ENCODE measurements around the gene PKNOX2.

The PKNOX2 gene

DNA sequence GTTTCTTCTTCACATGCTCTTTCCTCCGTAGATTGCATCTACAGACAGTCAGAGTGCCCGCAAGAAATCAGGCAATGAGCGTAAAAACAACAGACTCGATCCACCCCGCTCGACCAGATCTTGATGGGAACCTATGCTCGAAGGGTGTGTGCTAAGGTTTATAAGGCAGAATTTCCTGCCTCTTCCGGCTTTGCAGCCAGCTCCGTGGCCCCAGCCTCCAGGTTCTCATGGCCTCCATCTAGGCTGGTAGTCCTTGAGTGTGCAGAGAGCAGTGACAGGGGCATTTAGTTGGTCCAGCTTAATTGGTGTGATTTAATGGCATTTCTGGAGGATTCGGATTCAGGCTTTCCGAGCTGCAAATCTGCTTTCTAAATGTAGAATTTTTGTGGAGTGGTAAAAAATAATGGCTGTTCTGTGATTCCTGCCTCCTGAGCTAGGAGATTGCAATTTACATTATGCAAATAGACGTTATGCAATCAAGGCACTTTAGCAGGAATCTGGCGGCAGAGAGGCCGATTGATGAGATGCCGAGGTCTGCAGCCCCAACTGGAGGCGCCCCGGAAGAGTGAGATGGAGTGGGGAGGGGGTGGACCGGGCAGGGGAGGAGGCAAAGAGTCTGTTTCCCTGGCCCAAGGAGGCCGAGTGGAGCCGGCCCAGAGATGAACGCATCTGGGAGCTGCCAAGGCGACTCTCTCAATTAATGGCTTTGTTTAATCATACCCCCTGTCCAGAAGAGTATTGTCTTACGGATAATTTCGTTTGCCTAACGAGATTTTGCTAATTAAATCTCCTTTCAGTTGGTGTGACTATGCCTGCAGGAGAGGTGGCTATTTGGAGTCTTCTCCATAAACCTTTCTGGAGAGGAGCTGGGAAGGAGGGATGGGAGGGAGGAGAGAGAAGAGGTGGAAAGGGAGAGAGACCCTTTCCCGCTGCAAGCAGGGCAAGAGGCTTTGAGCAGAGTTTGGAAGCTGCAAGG is 75.3 kb downstream of the PKNOX2 start:
- no peak for DNase-seq

DNA sequence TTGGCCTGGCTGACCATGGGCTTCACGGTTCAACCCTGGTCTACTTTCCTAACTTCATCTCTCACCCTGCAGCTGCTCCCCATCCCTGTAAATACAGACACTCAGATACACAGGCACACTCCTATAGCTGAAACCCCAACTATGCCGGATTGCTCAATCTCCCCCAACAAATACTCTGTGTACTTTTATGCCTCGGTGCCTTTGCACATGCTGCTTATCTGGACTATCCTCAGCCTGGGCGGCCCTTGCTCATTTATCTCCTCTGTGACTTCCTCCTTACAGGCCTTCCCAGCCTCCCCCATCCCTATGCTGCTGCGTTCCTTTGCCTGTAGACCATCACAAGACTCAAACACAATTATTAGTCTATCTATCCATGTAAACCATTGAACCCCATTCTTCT is 76.6 kb downstream of the PKNOX2 start:
- no peak for DNase-seq

GRCh38 chr11:125242141-125242775 is 77.7 kb downstream of the PKNOX2 start:
- DNase-seq, result no peak

GRCh38 chr11:125244166-125244565 is 79.6 kb downstream of the PKNOX2 start:
- DNase-seq, result no peak

GRCh38 chr11:125245299-125245698 is 80.7 kb downstream of the PKNOX2 start:
- no peak for DNase-seq

GRCh38 chr11:125247431-125247830 is 82.9 kb downstream of the PKNOX2 start:
- no peak for DNase-seq

DNA sequence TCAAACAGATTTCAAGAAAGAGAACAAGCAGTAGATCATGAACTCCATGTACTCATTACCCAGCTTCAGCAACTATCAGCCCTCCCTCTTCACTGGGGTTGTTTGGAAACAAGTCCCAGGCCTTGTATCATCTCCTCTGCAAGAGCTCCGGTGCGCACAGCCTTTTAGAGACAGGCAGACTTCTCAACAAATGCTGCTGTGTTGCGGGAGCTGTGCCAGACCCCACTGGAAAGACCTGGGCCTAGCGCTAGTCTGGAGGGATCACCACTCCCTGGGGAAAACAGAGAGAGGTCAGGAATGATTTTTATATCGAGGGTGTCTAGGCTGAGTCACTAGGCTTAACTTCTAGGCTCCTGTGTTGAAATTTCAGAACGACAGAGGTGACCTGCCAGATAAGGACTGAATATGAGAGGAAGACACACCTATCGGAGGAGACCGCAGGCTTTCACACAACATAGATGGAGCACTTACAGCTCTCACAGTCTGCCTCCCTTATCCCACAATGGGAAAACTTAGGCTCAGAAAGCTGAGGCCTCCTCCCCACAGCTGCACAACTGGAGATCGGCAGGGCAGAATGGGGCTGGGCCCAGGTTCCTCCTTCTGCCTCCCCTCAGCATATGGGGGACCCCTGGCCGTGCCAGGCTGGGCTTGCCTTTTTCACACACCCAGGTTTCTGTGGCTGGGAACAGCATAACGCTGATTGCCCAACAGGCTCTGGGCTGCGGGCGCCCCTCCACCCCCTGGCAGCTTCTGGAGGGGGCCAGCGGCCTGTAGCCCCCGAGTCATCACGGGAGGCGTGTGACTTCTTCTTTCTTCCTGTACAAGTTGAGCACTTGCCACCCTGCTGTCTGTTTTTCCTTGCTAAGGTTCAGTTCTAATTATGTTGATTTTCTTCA is 86.0 kb downstream of the PKNOX2 start:
- no peak for DNase-seq

DNA sequence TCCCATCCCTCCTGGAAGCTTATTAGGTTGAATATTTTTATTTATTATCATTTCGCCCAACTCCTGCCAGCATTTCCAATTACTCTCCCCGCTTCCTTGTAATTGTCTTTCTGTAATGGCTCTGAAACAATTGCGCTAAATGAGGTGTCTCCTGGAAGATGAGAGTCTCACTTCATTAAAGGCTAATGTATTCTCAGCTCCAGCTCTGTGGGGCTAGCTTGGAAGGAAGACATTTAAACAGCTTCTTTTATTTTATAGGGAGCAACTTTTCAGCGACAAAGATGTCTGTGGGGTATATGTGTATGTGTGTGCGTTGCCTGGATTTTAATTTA is 86.6 kb downstream of the PKNOX2 start:
- no peak for DNase-seq

GRCh38 chr11:125251956-125252355 is 87.4 kb downstream of the PKNOX2 start:
- no peak for DNase-seq

DNA sequence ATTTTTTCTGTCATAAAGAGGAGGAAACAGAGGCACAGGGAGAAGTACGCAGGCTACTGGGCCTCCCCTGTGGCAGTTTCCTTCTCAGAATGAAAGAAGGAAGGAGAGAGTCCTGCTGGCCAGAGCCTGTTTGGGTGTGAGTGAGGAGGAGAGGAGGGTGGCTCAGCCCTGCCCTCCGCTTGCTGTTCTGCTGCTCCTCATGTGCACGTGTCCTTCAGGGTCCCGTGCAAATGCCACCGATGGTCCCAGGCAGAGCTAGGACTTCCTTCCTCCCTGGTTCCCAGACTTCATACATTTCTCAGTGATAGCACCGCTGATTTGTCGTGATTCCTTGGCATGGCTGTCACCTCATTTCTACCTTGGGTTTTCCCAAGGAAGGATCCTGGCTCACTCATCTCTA is 88.7 kb downstream of the PKNOX2 start:
- DNase-seq, result no peak

GRCh38 chr11:125253795-125254525 is 89.4 kb downstream of the PKNOX2 start:
- no peak for DNase-seq

DNA sequence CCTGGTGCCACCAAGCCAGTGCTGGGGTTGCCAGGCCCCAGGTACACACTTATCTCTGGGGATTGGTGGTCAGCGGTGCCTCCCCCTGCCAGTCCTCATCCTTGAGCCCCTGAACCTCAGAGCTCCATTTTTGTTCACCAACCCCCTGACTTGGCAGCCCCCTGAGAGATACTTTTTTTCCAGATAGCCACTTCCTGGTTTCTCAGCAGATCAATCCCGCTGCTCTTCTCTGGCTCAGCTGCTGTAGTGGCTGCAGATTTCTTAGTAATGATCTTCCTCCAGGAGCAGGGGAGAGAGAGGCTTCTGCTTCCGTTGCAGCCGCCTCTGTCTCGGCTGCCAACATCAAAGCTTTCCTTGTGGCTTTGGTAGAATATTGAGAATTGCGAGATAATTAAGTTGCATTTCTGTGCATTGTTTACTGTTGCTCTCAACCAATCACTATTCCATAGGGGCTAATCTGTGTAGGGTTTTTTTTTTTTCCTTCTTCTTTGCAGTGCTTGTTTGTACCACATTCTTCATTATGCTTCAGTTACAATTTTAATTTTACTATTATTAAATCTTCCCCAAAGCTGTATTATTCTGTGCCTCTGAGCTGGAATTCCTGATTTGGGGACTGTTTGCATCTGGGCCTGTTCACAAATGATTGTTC is 92.1 kb downstream of the PKNOX2 start:
- DNase-seq, result no peak

- DNase-seq, result no peak
These were observed 92.6 kb downstream of the PKNOX2 start for GRCh38 chr11:125257190-125257579.

GRCh38 chr11:125257751-125258150 is 93.2 kb downstream of the PKNOX2 start:
- no peak for DNase-seq

DNA sequence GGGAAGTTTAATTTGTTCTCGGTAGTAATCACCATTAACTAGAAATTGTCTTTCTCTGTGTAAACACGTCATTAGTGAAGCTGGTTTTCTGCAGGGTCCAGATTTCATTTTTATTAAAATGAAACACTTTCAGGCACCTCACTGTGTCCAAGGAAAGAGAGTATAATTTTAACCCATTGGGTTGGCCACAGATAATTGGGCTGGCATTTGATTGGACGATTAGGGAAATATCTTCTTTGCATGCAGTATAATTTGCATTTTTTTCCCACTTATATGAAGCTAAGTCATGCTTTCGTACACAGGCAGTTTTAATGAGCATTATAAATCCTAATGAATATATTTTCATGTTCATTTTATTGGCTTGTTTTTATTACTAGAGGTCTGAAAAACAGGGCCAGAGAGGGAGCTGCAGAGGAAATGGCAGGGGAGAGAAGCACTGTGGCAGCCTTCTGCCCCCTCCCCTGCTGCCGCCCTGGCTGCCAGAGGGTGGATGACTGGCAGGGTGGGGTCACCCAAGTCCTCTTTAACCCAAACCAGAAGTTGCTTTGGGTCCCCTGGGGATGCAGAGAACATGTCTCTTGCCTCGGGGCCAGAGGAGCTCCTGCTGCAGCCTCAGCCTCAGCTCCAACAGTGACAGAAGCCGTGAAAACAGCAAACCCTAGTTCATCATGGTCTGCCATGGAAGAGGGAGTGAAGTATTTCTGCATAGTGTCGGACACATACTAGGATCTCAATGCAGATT is 93.9 kb downstream of the PKNOX2 start:
- DNase-seq, result no peak

DNA sequence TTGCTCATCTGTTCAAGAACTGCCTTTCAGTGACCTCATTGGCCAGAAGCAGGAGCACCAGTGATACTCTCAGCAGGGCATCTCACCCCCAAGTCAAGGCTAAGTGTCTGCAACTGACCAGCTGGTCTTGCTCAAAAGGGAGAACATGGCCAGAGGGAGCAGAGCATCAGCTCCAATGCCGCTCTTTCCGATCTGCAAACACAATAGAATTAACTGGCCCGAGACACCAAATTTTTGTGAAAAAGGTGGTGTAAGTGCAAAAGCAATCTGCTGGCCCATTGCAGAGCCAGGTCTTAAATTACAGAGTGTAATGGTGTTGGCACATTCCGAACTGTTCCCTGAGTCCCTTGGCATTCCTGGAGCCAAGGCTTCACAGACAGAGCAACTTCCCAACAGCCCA is 97.0 kb downstream of the PKNOX2 start:
- no peak for DNase-seq

DNA sequence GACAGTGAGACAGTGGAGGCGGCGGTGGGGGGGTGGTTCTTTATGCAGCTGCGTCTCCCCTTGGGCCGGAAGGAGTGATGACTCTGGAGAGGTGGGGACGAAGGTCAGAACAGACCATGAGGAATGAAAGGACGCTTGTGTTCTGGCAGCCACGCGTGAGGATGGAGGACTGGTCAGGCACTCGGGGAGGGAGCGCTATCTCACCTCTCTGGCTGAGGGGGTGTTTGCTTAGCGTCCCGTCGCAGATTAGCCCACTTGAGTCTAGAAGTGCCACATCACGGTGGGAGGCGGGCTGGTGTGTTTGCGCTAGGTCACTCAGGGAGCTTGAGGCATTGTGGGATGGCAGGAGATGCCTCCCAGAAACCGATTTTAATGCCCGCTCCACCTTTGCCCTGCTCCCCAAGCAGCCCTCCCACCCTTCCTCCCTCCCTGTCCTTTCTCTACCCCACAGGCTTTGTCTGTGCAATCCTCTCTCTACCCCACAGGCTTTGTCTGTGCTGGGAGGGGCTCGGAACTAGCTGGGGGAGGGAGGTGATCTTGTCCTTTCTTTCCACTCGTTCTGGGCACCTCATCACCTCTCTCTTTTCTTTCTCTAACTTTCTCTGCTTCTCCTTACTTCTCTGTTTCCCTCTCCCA is 97.8 kb downstream of the PKNOX2 start:
- DNase-seq, result no peak

DNA sequence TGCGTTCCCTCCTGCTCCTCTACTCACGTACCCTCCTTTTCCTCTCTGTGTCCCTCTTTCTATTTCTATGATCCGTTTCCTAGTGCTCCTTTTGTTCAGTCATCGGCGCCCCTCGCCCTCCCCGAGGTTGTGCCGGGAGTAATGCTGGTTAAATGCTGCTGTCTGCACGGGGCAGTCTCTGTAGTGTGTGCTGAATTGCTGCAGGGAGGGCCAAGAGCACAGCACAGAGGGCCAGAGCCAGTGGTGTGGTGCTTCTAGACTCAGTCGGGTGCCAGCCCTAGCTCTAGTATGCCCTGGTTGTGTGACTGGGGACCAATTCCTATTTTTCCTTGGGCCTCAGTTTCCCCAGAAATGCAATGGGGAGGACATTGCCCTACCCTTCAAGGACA is 98.3 kb downstream of the PKNOX2 start:
- DNase-seq, result no peak

DNA sequence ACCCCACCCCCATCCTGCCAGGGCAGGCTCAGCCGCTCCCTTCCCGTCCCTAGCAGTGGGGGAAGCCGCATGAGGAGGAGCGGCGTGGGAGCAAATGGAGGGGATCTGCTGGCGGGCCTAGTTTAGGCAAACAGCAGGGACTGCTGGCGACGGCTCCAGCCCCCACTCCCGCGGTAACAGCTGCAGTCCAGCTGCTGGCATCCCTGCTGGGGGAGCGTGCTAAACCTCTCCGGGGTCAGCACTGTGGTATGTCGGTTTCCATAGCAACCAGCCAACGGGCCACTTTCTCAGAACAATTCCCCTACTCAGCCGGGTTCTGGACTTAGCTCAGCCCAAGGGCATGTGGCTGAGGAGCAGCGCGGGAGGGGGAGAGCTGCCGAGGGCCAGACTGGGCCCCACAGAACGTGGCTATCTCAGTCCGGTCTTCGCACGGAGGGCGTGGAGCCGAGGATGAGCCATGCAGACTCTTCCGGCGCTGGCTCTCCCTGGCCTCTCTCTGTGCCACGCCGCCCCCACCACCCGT is 98.8 kb downstream of the PKNOX2 start:
- no peak for DNase-seq

All from CD4-positive, alpha-beta T cell treated with Interleukin-17A for 4 hours (primary cell).